8988T (cell line): ENCODE results near the gene NAA80.
"Not testable (repeated sequence)": the region's sequence is repeated elsewhere in the genome, so short reads cannot be mapped to it uniquely, and the experiment has no call there.

ENCODE experiments used
- DNase-seq: peaks from one replicate; pipeline ENCODE4 v3.0.0; 2011

NAA80 gene

GRCh38 chr3:50288387-50289007, 10.7 kb downstream of the NAA80 start:
- DNase-seq: no peak

GRCh38 chr3:50287262-50287661, 11.9 kb downstream of the NAA80 start:
- no peak for DNase-seq

- DNase-seq: no peak
These were observed 12.6 kb downstream of the NAA80 start for GRCh38 chr3:50286322-50287227.

- not testable (repeated sequence) for DNase-seq
These were observed 15.1 kb downstream of the NAA80 start for GRCh38 chr3:50284121-50284520.

GRCh38 chr3:50279255-50280016, 19.8 kb downstream of the NAA80 start:
- no peak for DNase-seq

GRCh38 chr3:50278880-50279224, 20.4 kb downstream of the NAA80 start, which contains the start of gene LSMEM2:
TSS of gene LSMEM2 (plus strand) at chr3:50279087. CDS start at chr3:50279114, 27 bp downstream.
- no peak for DNase-seq

- no peak for DNase-seq
These were observed 20.9 kb downstream of the NAA80 start for GRCh38 chr3:50278123-50278879.

GRCh38 chr3:50276762-50277101, 22.5 kb downstream of the NAA80 start:
- DNase-seq: no peak

GRCh38 chr3:50275996-50276761, 23.0 kb downstream of the NAA80 start:
- no peak for DNase-seq

- no peak for DNase-seq
These were observed 23.8 kb downstream of the NAA80 start for GRCh38 chr3:50275141-50275995.

- peak; percentile 99 for DNase-seq
These were observed 24.7 kb downstream of the NAA80 start for GRCh38 chr3:50274371-50275104.

GRCh38 chr3:50273689-50274065, 25.5 kb downstream of the NAA80 start:
- DNase-seq: no peak

GRCh38 chr3:50272911-50273688, 26.1 kb downstream of the NAA80 start:
- peak; percentile 100 for DNase-seq

- not testable (repeated sequence) for DNase-seq
These were observed 26.7 kb downstream of the NAA80 start for GRCh38 chr3:50272538-50272910.

- no peak for DNase-seq
These were observed 27.8 kb downstream of the NAA80 start for GRCh38 chr3:50271314-50271936.

- no peak for DNase-seq
These were observed 28.6 kb downstream of the NAA80 start for GRCh38 chr3:50270422-50271224.

GRCh38 chr3:50269977-50270413, 29.2 kb downstream of the NAA80 start:
- DNase-seq: no peak

GRCh38 chr3:50269460-50269859, 29.7 kb downstream of the NAA80 start:
- DNase-seq: no peak
